ACC112 (cell line): ENCODE results near the gene DOCK6.

Source experiments
- H2AFZ ChIP-seq: fragments of 200-600 bp; sonication (generic); one replicate; pipeline ENCODE4 v1.6.0; 2017; ENCODE audit warnings: antibody characterized with exemption, low read length; ENCODE audit not compliant: unreplicated experiment
- H3K27ac ChIP-seq: fragments of 200-600 bp; sonication (generic); 2 replicates; pipeline ENCODE4 v1.5.1; 2014; ENCODE audit warnings: low read depth, mild to moderate bottlenecking, antibody characterized with exemption, low read length, moderate library complexity
- H3K27me3 ChIP-seq: fragments of 200-600 bp; sonication (generic); 2 replicates; pipeline ENCODE4 v1.6.1; 2014; ENCODE audit warnings: mild to moderate bottlenecking, antibody characterized with exemption, low read length, moderate library complexity, mixed read lengths; ENCODE audit not compliant: insufficient read depth
- H3K36me3 ChIP-seq: fragments of 200-600 bp; sonication (generic); 2 replicates; pipeline ENCODE4 v1.6.1; 2016; ENCODE audit warnings: mild to moderate bottlenecking, antibody characterized with exemption, low read length, moderate library complexity, mixed read lengths; ENCODE audit not compliant: insufficient read depth
- H3K4me1 ChIP-seq: fragments of 200-600 bp; sonication (generic); one replicate; pipeline ENCODE4 v1.6.1; 2016; ENCODE audit warnings: low read length, mixed read lengths; ENCODE audit not compliant: insufficient read depth, unreplicated experiment, control insufficient read depth
- H3K4me3 ChIP-seq: fragments of 200-600 bp; sonication (generic); 2 replicates; pipeline ENCODE4 v1.5.1; 2014; ENCODE audit warnings: mild to moderate bottlenecking, low read depth, low read length
- H3K79me2 ChIP-seq: fragments of 200-600 bp; sonication (generic); one replicate; pipeline ENCODE4 v1.6.0; 2016; ENCODE audit warnings: low read length; ENCODE audit not compliant: control insufficient read depth, unreplicated experiment, insufficient read depth

Gene DOCK6

GRCh38 chr19:11244846-11245589 lies 17.3 kb downstream of the DOCK6 start:
- no peaks in the 10 kb centered on the region for H3K79me2 ChIP-seq
- H3K27me3 ChIP-seq, result no peaks in the 10 kb centered on the region
- H3K27ac ChIP-seq, result no peak overlapping the region
- no peaks in the 10 kb centered on the region for H3K36me3 ChIP-seq
- no peak overlapping the region for H3K4me3 ChIP-seq
- no peak overlapping the region for H2AFZ ChIP-seq
- H3K4me1 ChIP-seq, result no peaks in the 10 kb centered on the region

GRCh38 chr19:11243798-11244169 lies 18.5 kb downstream of the DOCK6 start:
- no peaks in the 10 kb centered on the region for H3K79me2 ChIP-seq
- no peaks in the 10 kb centered on the region for H3K27me3 ChIP-seq
- no peaks in the 10 kb centered on the region for H3K4me1 ChIP-seq
- no peaks in the 10 kb centered on the region for H3K36me3 ChIP-seq
- H2AFZ ChIP-seq, result no peak overlapping the region
- H3K27ac ChIP-seq, result no peak overlapping the region
- no peak overlapping the region for H3K4me3 ChIP-seq

GRCh38 chr19:11242864-11243797 lies 19.2 kb downstream of the DOCK6 start:
- Histone ChIP-seq H3K4me3 (no peak overlapping the region), H3K4me1 (no peaks in the 10 kb centered on the region), H3K27ac (no peak overlapping the region), H3K36me3 (no peaks in the 10 kb centered on the region), H3K79me2 (no peaks in the 10 kb centered on the region), H2AFZ (no peak overlapping the region), H3K27me3 (no peaks in the 10 kb centered on the region)

- no peak overlapping the region for H3K27ac ChIP-seq
- H3K4me1 ChIP-seq, result no peaks in the 10 kb centered on the region
These were observed 20.3 kb downstream of the DOCK6 start for GRCh38 chr19:11242025-11242424.

GRCh38 chr19:11240008-11240444 lies 22.3 kb downstream of the DOCK6 start:
- no peaks in the 10 kb centered on the region for H3K27me3 ChIP-seq
- H3K27ac ChIP-seq, result no peak overlapping the region
- no peaks in the 10 kb centered on the region for H3K36me3 ChIP-seq
- H3K79me2 ChIP-seq, result no peaks in the 10 kb centered on the region
- no peak overlapping the region for H2AFZ ChIP-seq
- H3K4me3 ChIP-seq, result no peak overlapping the region
- H3K4me1 ChIP-seq, result no peaks in the 10 kb centered on the region

More at GRCh38 chr19:11242025-11242424, 20.3 kb downstream of the DOCK6 start:
- H3K4me3 ChIP-seq, result no peak overlapping the region
- H3K36me3 ChIP-seq, result no peaks in the 10 kb centered on the region
- no peaks in the 10 kb centered on the region for H3K79me2 ChIP-seq
- H2AFZ ChIP-seq, result no peak overlapping the region
- no peaks in the 10 kb centered on the region for H3K27me3 ChIP-seq

- no peak within 1 kb of the TSS for H3K27ac ChIP-seq
- no peaks in the 10 kb centered on the region for H3K79me2 ChIP-seq
- H3K4me1 ChIP-seq, result no peaks in the 10 kb centered on the region
- H2AFZ ChIP-seq, result no peak within 1 kb of the TSS
- H3K36me3 ChIP-seq, result no peaks in the 10 kb centered on the region
- H3K27me3 ChIP-seq, result no peaks in the 10 kb centered on the region
- no peak within 1 kb of the TSS for H3K4me3 ChIP-seq
These were observed 22.8 kb downstream of the DOCK6 start, which contains the start of gene ANGPTL8 for GRCh38 chr19:11239377-11240000. Gene ANGPTL8, plus strand, starts transcription at chr19:11239619. Its CDS starts 19 bp downstream, at chr19:11239638.

- no peaks in the 10 kb centered on the region for H3K79me2 ChIP-seq
- H3K4me3 ChIP-seq, result no peak overlapping the region
- H3K4me1 ChIP-seq, result no peaks in the 10 kb centered on the region
These were observed 23.4 kb downstream of the DOCK6 start for GRCh38 chr19:11238781-11239376.

GRCh38 chr19:11238041-11238440 lies 24.3 kb downstream of the DOCK6 start:
- no peak overlapping the region for H3K27ac ChIP-seq
- H3K27me3 ChIP-seq, result no peaks in the 10 kb centered on the region
- no peak overlapping the region for H3K4me3 ChIP-seq
- H3K4me1 ChIP-seq, result no peaks in the 10 kb centered on the region
- H3K36me3 ChIP-seq, result no peaks in the 10 kb centered on the region
- no peak overlapping the region for H2AFZ ChIP-seq
- H3K79me2 ChIP-seq, result no peaks in the 10 kb centered on the region

More at GRCh38 chr19:11238781-11239376, 23.4 kb downstream of the DOCK6 start:
- Histone ChIP-seq H3K36me3 (no peaks in the 10 kb centered on the region), H3K27ac (no peak overlapping the region), H2AFZ (no peak overlapping the region), H3K27me3 (no peaks in the 10 kb centered on the region)

- Histone ChIP-seq H3K4me3 (no peak overlapping the region), H2AFZ (no peak overlapping the region), H3K36me3 (no peaks in the 10 kb centered on the region), H3K27me3 (no peaks in the 10 kb centered on the region), H3K4me1 (no peaks in the 10 kb centered on the region), H3K27ac (no peak overlapping the region), H3K79me2 (no peaks in the 10 kb centered on the region)
These were observed 25.0 kb downstream of the DOCK6 start for GRCh38 chr19:11237321-11237720.
